K562 (cell line): ENCODE results near the gene KIF15. TPM values are rescaled to one million over a fixed set of nuclear protein-coding genes. Genes with fewer than 3 reads are reported as not detected.
A peak's percentile ranks its signal among the peaks of the same experiment; 100 is the strongest.

Experiments
- BRD4 ChIP-seq: fragments of 200-600 bp; sonication (generic); IDR thresholded peaks from 2 replicates; pipeline ENCODE4 v1.6.1; 2017; ENCODE audit warnings: inconsistent platforms
- EHMT2 ChIP-seq: fragments of 450-650 bp; IDR thresholded peaks from 2 replicates; pipeline ENCODE4 v1.6.1; 2018; ENCODE audit warnings: antibody characterized with exemption
- ETV1 ChIP-seq: fragments of 450-650 bp; conservative IDR thresholded peaks from 2 replicates; pipeline ENCODE4 v1.6.1; 2016; ENCODE audit warnings: missing genetic modification characterization, control low read depth, low read depth, missing compliant biosample characterization
- GTF3C2 ChIP-seq: IDR thresholded peaks from 3 replicates; pipeline ENCODE4 v1.6.1; 2011; ENCODE audit warnings: borderline replicate concordance, mild to moderate bottlenecking, moderate library complexity; ENCODE audit not compliant: insufficient read length; ENCODE audit errors: extremely low read depth
- HCFC1 ChIP-seq: IDR thresholded peaks from 2 replicates; pipeline ENCODE4 v1.6.1; 2012; ENCODE audit warnings: low read depth, low read length, improper control_type of control experiment
- HOMEZ ChIP-seq: fragments of 250-450 bp; sonication (Bioruptor Pico); IDR thresholded peaks from 2 replicates; pipeline ENCODE4 v1.4.0; 2020; ENCODE audit warnings: mild to moderate bottlenecking, moderate library complexity
- JUND ChIP-seq, 2 experiments: IDR thresholded peaks; 2 replicates in 1 of 2; 3 replicates in 1 of 2; pipeline ENCODE4 v1.6.1; 2011; ENCODE audit warnings: borderline replicate concordance in 2 of 2, low read depth in 2 of 2, low read length in 2 of 2, improper control_type of control experiment in 1 of 2, missing biosample characterization in 1 of 2, missing genetic modification characterization in 1 of 2, missing genetic modification reagents in 1 of 2
- KLF1 ChIP-seq: fragments of 450-650 bp; IDR thresholded peaks from 2 replicates; pipeline ENCODE4 v1.6.1; 2016; ENCODE audit warnings: missing genetic modification characterization, missing compliant biosample characterization
- PHF8 ChIP-seq: fragments of 200-600 bp; sonication (generic); IDR thresholded peaks from 2 replicates; pipeline ENCODE4 v1.6.1; 2012; ENCODE audit warnings: mixed run types, mild to moderate bottlenecking, inconsistent platforms, low read length, moderate library complexity, borderline replicate concordance
- RUNX1 ChIP-seq: sonication (generic); IDR thresholded peaks from 2 replicates; pipeline ENCODE4 v1.6.1; 2016; ENCODE audit warnings: antibody characterized with exemption, low read depth
- SNIP1 ChIP-seq: fragments of 450-650 bp; IDR thresholded peaks from 2 replicates; pipeline ENCODE4 v1.7.1; 2017; ENCODE audit warnings: low read depth, mild to moderate bottlenecking
- ZHX1 ChIP-seq: fragments of 150-350 bp; conservative IDR thresholded peaks from 2 replicates; pipeline ENCODE4 v1.6.1; 2014; ENCODE audit warnings: low read length
- ZNF121 ChIP-seq: sonication (generic); formaldehyde crosslinking; conservative IDR thresholded peaks from 2 replicates; pipeline ENCODE4 v1.8.0; 2022; ENCODE audit warnings: missing genetic modification reagents
- ZNF212 ChIP-seq: fragments of 450-650 bp; formaldehyde crosslinking; IDR thresholded peaks from 2 replicates; pipeline ENCODE4 v1.4.0; 2020; ENCODE audit warnings: mild to moderate bottlenecking
- ZNF232 ChIP-seq: sonication (generic); formaldehyde crosslinking; IDR thresholded peaks from 2 replicates; pipeline ENCODE4 v1.8.0; 2022; ENCODE audit warnings: mild to moderate bottlenecking, missing genetic modification reagents
- ZNF24 ChIP-seq: fragments of 450-650 bp; IDR thresholded peaks from 2 replicates; pipeline ENCODE4 v1.6.1; 2016
- ZNF354B ChIP-seq: fragments of 250-450 bp; sonication (Bioruptor Pico); IDR thresholded peaks from 2 replicates; pipeline ENCODE4 v1.4.0; 2020
- ZNF830 ChIP-seq: fragments of 250-450 bp; sonication (Bioruptor Pico); IDR thresholded peaks from 2 replicates; pipeline ENCODE4 v1.5.0; 2021; ENCODE audit warnings: mild to moderate bottlenecking
- polyA plus RNA-seq, 8 experiments: library from polyadenylated mRNA; depleted of rRNA in 4 of 8; stranded (reverse) in 5 of 8; unstranded in 3 of 8; fragments of >200 nt; fragmentation: Nextera tagmentation in 2 of 8; fragmentation: Illumina TruSeq in 1 of 8; extraction: Ambion mirVana in 2 of 8; extraction: Trizol in 1 of 8; gene quantifications; 2 replicates each; pipeline versions ENCODE4 v1.2.1 to v1.2.3, GENCODE V29; 2011 to 2014; ENCODE audit warnings: inconsistent platforms in 1 of 8, missing spikeins in 1 of 8
- total RNA-seq, 7 experiments: library from RNA; depleted of rRNA in 6 of 7; stranded (reverse); fragments of >200 nt in 6 of 7; fragmentation: Illumina TruSeq in 2 of 7; extraction: Trizol in 2 of 7; gene quantifications; 2 replicates each; pipeline versions ENCODE4 v1.2.1 to v1.2.3, GENCODE V29; 2011 to 2021; ENCODE audit warnings: low replicate concordance in 1 of 7
- TF ChIP-seq, protein P1 (sequence below): fragments of 250-450 bp; sonication (Bioruptor Pico); IDR thresholded peaks from 2 replicates; pipeline ENCODE4 v1.4.0; 2020; ENCODE audit warnings: mild to moderate bottlenecking, moderate library complexity, borderline replicate concordance

KIF15 gene
- total and polyA plus RNA-seq, 9 of the 15 experiments (the other 6 are each of a cell fraction or from before 2014, with no cell fraction given) = 9.0 to 45.9 (median 26.0) TPM

- TF ChIP-seq ZHX1 (0 out of 2 replicates have a peak, but pooled peaks have one; percentile 64), HCFC1 (peak; percentile 87), HOMEZ (CRISPR knock-in tag) (no peak), PHF8 (peak; percentile 74), JUND (IDR thresholded peaks at IDR 0.05; ENCODE audit: borderline replicate concordance, low read depth, low read length) (peak; percentile 83), JUND (tag; IDR thresholded peaks at IDR 0.05; ENCODE audit: borderline replicate concordance, low read depth, low read length) (peak; percentile 3; the same call in 1 of the 3 replicates), ZNF212 (CRISPR knock-in tag) (no peak), GTF3C2 (no peak), RUNX1 (no peak), SNIP1 (peak; percentile 89), KLF1 (tag) (no peak), ZNF354B (CRISPR knock-in tag) (no peak), ZNF121 (CRISPR knock-in tag) (no peak), EHMT2 (peak; percentile 84; the same call in 1 of the 2 replicates), ZNF24 (no peak), ZNF232 (CRISPR knock-in tag) (no peak), ETV1 (tag) (peak; percentile 85), ZNF830 (CRISPR knock-in tag) (no peak), BRD4 (peak; percentile 79; the same call in 1 of the 2 replicates)
- TF ChIP-seq, protein P1, sequence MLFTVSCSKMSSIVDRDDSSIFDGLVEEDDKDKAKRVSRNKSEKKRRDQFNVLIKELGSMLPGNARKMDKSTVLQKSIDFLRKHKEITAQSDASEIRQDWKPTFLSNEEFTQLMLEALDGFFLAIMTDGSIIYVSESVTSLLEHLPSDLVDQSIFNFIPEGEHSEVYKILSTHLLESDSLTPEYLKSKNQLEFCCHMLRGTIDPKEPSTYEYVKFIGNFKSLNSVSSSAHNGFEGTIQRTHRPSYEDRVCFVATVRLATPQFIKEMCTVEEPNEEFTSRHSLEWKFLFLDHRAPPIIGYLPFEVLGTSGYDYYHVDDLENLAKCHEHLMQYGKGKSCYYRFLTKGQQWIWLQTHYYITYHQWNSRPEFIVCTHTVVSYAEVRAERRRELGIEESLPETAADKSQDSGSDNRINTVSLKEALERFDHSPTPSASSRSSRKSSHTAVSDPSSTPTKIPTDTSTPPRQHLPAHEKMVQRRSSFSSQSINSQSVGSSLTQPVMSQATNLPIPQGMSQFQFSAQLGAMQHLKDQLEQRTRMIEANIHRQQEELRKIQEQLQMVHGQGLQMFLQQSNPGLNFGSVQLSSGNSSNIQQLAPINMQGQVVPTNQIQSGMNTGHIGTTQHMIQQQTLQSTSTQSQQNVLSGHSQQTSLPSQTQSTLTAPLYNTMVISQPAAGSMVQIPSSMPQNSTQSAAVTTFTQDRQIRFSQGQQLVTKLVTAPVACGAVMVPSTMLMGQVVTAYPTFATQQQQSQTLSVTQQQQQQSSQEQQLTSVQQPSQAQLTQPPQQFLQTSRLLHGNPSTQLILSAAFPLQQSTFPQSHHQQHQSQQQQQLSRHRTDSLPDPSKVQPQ (CRISPR knock-in tag) = no peak
Observed at GRCh38 chr3:44729384-44729910, 32.1 kb upstream of the KIF15 start, which contains the start of gene ZNF501 (continued).
